Skin epidermis (tissue), 12 donors: Measurements from ENCODE around the gene STK24.

Experiments used
- H3K27ac ChIP-seq, 21 experiments: fragments of 200-600 bp; sonication (generic) in 11 of 21; one replicate each; pipeline ENCODE4 v1.5.0; 2020; ENCODE audit warnings: mild to moderate bottlenecking in 3 of 21, inconsistent platforms in 2 of 21, moderate library complexity in 2 of 21
- H3K4me3 ChIP-seq, 7 experiments: fragments of 200-600 bp; sonication (generic) in 2 of 7; one replicate each; pipeline ENCODE4 v1.5.0; 2020; ENCODE audit warnings: inconsistent platforms in 2 of 7, mild to moderate bottlenecking in 2 of 7, moderate library complexity in 1 of 7

STK24 gene

GRCh38 chr13:98503175-98504028, 73.5 kb downstream of the STK24 start:
- H3K4me3 ChIP-seq, result no peak overlapping the region
- H3K27ac ChIP-seq, result peak overlapping the region in 2 of 21 experiments; percentile 8 to 36

GRCh38 chr13:98500963-98501421, 75.9 kb downstream of the STK24 start:
- H3K4me3 ChIP-seq, result no peak overlapping the region
- H3K27ac ChIP-seq, result peak overlapping the region in 1 of 21 experiments; percentile 17

- peak overlapping the region; percentile 0 to 84 (median 62) for H3K27ac ChIP-seq
- H3K4me3 ChIP-seq, result no peak overlapping the region
These were observed 79.9 kb downstream of the STK24 start for GRCh38 chr13:98496966-98497365.

GRCh38 chr13:98496479-98496791, 80.5 kb downstream of the STK24 start:
- H3K27ac ChIP-seq, result peak overlapping the region in 19 of 21 experiments; percentile 0 to 84 (median 61)
- no peak overlapping the region for H3K4me3 ChIP-seq

- Histone ChIP-seq H3K4me3 (no peak overlapping the region), H3K27ac (peak overlapping the region; percentile 0 to 84 (median 58))
These were observed 81.1 kb downstream of the STK24 start for GRCh38 chr13:98495627-98496478.

GRCh38 chr13:98494769-98495168, 82.1 kb downstream of the STK24 start:
- peak overlapping the region in 11 of 21 experiments; percentile 15 to 83 (median 67) for H3K27ac ChIP-seq

GRCh38 chr13:98493042-98493712, 83.7 kb downstream of the STK24 start:
- H3K27ac ChIP-seq, result peak overlapping the region in 4 of 21 experiments; percentile 4 to 57 (median 40)
- H3K4me3 ChIP-seq, result no peak overlapping the region

More at GRCh38 chr13:98494769-98495168, 82.1 kb downstream of the STK24 start:
- no peak overlapping the region for H3K4me3 ChIP-seq

- no peak overlapping the region for H3K4me3 ChIP-seq
- H3K27ac ChIP-seq, result peak overlapping the region in 7 of 21 experiments; percentile 3 to 71 (median 54)
These were observed 84.4 kb downstream of the STK24 start for GRCh38 chr13:98492335-98493041.

- Histone ChIP-seq H3K27ac (peak overlapping the region in 2 of 21 experiments; percentile 44 to 64), H3K4me3 (no peak overlapping the region)
These were observed 86.0 kb downstream of the STK24 start for GRCh38 chr13:98490866-98491265.

GRCh38 chr13:98490195-98490836, 86.6 kb downstream of the STK24 start:
- Histone ChIP-seq H3K4me3 (no peak overlapping the region), H3K27ac (peak overlapping the region in 3 of 21 experiments; percentile 6 to 64 (median 44))

GRCh38 chr13:98489446-98490194, 87.3 kb downstream of the STK24 start:
- no peak overlapping the region for H3K4me3 ChIP-seq
- H3K27ac ChIP-seq, result peak overlapping the region in 5 of 21 experiments; percentile 0 to 64 (median 6)

GRCh38 chr13:98488736-98489135, 88.2 kb downstream of the STK24 start:
- H3K27ac ChIP-seq, result peak overlapping the region in 1 of 21 experiments; percentile 10
- H3K4me3 ChIP-seq, result no peak overlapping the region

- peak overlapping the region in 11 of 21 experiments; percentile 0 to 86 (median 36) for H3K27ac ChIP-seq
- H3K4me3 ChIP-seq, result no peak overlapping the region
These were observed 89.4 kb downstream of the STK24 start for GRCh38 chr13:98487522-98487921.

GRCh38 chr13:98487016-98487415, 89.9 kb downstream of the STK24 start:
- Histone ChIP-seq H3K4me3 (no peak overlapping the region), H3K27ac (peak overlapping the region in 8 of 21 experiments; percentile 0 to 86 (median 48))

GRCh38 chr13:98486412-98486811, 90.5 kb downstream of the STK24 start:
- Histone ChIP-seq H3K4me3 (no peak overlapping the region), H3K27ac (peak overlapping the region in 13 of 21 experiments; percentile 0 to 87 (median 69))

GRCh38 chr13:98485561-98485960, 91.3 kb downstream of the STK24 start:
- no peak overlapping the region for H3K4me3 ChIP-seq
- H3K27ac ChIP-seq, result peak overlapping the region in 20 of 21 experiments; percentile 48 to 87 (median 80)

- Histone ChIP-seq H3K4me3 (no peak overlapping the region), H3K27ac (peak overlapping the region in 20 of 21 experiments; percentile 46 to 87 (median 80))
These were observed 92.4 kb downstream of the STK24 start for GRCh38 chr13:98484289-98485219.
